Measurements from ENCODE around the gene FGD5. TPM values are rescaled to one million over a fixed set of nuclear protein-coding genes. Genes with fewer than 3 reads are reported as not detected.

The FGD5 gene
- total RNA-seq, 1 donor from 2014 or later = 294 TPM

- TF ChIP-seq CTCF (IDR thresholded peaks at IDR 0.05; ENCODE audit: unreplicated experiment) = peak; percentile 29
- Mint-ChIP-seq H3K4me3 (ENCODE audit: unreplicated experiment) (peak overlapping the region; percentile 59), H3K27me3 (ENCODE audit: unreplicated experiment) (peaks cover 23% of the 10 kb centered on the region), H3K9me3 (ENCODE audit: unreplicated experiment) (no peaks in the 10 kb centered on the region), H3K4me1 (ENCODE audit: unreplicated experiment) (peaks cover 6% of the 10 kb centered on the region), H3K27ac (ENCODE audit: unreplicated experiment) (peak overlapping the region; percentile 53), H3K36me3 (ENCODE audit: low read depth, unreplicated experiment) (peaks cover 69% of the 10 kb centered on the region)
- no peak for DNase-seq (ENCODE audit: low spot score)
Observed at GRCh38 chr3:14913926-14914778, 95.4 kb downstream of the FGD5 start.

DNA sequence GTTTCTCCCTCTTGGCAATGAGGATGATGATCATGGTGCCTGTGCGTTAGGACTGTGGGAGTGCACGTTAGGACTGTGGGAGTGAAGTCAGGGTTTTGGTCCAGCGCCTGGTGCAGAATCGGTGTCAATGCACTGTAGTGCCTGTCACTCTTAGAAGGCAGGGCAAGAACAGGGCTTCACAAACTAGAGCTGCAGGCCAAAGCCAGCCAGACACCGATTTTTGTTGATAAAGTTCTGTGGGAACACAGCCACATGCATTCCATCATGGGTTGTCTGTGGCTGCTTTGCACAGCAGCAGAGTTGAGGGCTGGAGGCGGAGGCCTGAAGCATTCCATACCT is 96.0 kb downstream of the FGD5 start:
- peaks cover 6% of the 10 kb centered on the region for H3K4me1 Mint-ChIP-seq (ENCODE audit: unreplicated experiment)
- peaks cover 71% of the 10 kb centered on the region for H3K36me3 Mint-ChIP-seq (ENCODE audit: low read depth, unreplicated experiment)
- DNase-seq (ENCODE audit: low spot score) = no peak
- H3K27me3 Mint-ChIP-seq (ENCODE audit: unreplicated experiment) = peaks cover 21% of the 10 kb centered on the region
- no peak overlapping the region for H3K4me3 Mint-ChIP-seq (ENCODE audit: unreplicated experiment)
- peak overlapping the region; percentile 21 for H3K27ac Mint-ChIP-seq (ENCODE audit: unreplicated experiment)
- no peaks in the 10 kb centered on the region for H3K9me3 Mint-ChIP-seq (ENCODE audit: unreplicated experiment)
- no peak for TF ChIP-seq CTCF (IDR thresholded peaks at IDR 0.05; ENCODE audit: unreplicated experiment)

GRCh38 chr3:14915636-14916222 is 97.0 kb downstream of the FGD5 start:
- Mint-ChIP-seq H3K4me3 (ENCODE audit: unreplicated experiment) (peak overlapping the region; percentile 15), H3K27ac (ENCODE audit: unreplicated experiment) (peak overlapping the region; percentile 13)

GRCh38 chr3:14918356-14918860 is 99.6 kb downstream of the FGD5 start:
- TF ChIP-seq CTCF (IDR thresholded peaks at IDR 0.05; ENCODE audit: unreplicated experiment) = no peak
- peak overlapping the region; percentile 74 for H3K27ac Mint-ChIP-seq (ENCODE audit: unreplicated experiment)
- H3K27me3 Mint-ChIP-seq (ENCODE audit: unreplicated experiment) = peaks cover 36% of the 10 kb centered on the region
- peaks cover 6% of the 10 kb centered on the region for H3K4me1 Mint-ChIP-seq (ENCODE audit: unreplicated experiment)
- no peak for DNase-seq (ENCODE audit: low spot score)
- H3K9me3 Mint-ChIP-seq (ENCODE audit: unreplicated experiment) = no peaks in the 10 kb centered on the region
- peaks cover 65% of the 10 kb centered on the region for H3K36me3 Mint-ChIP-seq (ENCODE audit: low read depth, unreplicated experiment)
- H3K4me3 Mint-ChIP-seq (ENCODE audit: unreplicated experiment) = peak overlapping the region; percentile 83

More at GRCh38 chr3:14915636-14916222, 97.0 kb downstream of the FGD5 start:
- peaks cover 68% of the 10 kb centered on the region for H3K36me3 Mint-ChIP-seq (ENCODE audit: low read depth, unreplicated experiment)
- no peak for DNase-seq (ENCODE audit: low spot score)
- H3K9me3 Mint-ChIP-seq (ENCODE audit: unreplicated experiment) = no peaks in the 10 kb centered on the region
- H3K27me3 Mint-ChIP-seq (ENCODE audit: unreplicated experiment) = peaks cover 22% of the 10 kb centered on the region
- H3K4me1 Mint-ChIP-seq (ENCODE audit: unreplicated experiment) = peaks cover 6% of the 10 kb centered on the region
- no peak for TF ChIP-seq CTCF (IDR thresholded peaks at IDR 0.05; ENCODE audit: unreplicated experiment)

GRCh38 chr3:14920536-14920935 is 101.8 kb downstream of the FGD5 start:
- H3K36me3 Mint-ChIP-seq (ENCODE audit: low read depth, unreplicated experiment) = peaks cover 65% of the 10 kb centered on the region
- H3K4me3 Mint-ChIP-seq (ENCODE audit: unreplicated experiment) = no peak overlapping the region
- no peaks in the 10 kb centered on the region for H3K9me3 Mint-ChIP-seq (ENCODE audit: unreplicated experiment)
- H3K27ac Mint-ChIP-seq (ENCODE audit: unreplicated experiment) = peak overlapping the region; percentile 70
- H3K4me1 Mint-ChIP-seq (ENCODE audit: unreplicated experiment) = peaks cover 6% of the 10 kb centered on the region
- no peak for TF ChIP-seq CTCF (IDR thresholded peaks at IDR 0.05; ENCODE audit: unreplicated experiment)
- peaks cover 31% of the 10 kb centered on the region for H3K27me3 Mint-ChIP-seq (ENCODE audit: unreplicated experiment)
- no peak for DNase-seq (ENCODE audit: low spot score)

All from endothelial cell (in vitro differentiated cells).